GM19468 (cell line): ENCODE measurements around the gene ADAMTS2.

Source experiments
- ATAC-seq: cut with Tn5 transposase; IDR thresholded peaks from one replicate; pipeline ENCODE4 v1.9.1; 2021; ENCODE audit warnings: mild to moderate bottlenecking, moderate library complexity, moderate number of reproducible peaks; ENCODE audit not compliant: unreplicated experiment; ENCODE audit errors: extremely low read depth

The ADAMTS2 gene

DNA sequence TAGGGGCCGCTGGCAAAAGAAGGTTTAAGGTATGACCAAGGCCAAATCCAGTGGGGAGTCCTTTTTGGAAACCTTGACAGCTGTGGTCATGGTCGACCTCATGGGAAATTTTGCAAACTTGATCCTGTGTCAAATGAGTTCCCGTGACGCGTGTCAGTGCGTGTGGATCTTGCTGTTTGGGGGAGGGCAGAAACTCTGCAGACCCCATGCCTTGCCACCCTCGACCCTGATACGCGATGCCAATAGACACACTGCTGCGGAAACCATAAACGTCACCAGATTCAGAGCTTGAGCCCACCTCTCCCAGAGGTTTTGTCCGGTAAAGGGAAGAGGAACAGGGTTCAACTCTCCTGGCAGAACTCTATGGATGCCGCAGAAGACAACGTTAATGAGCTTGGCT is 104.7 kb downstream of the ADAMTS2 start:
- ATAC-seq = no peak

- no peak for ATAC-seq
Measured at GRCh38 chr5:179239256-179240135, 105.8 kb downstream of the ADAMTS2 start.

GRCh38 chr5:179238628-179238970 is 106.7 kb downstream of the ADAMTS2 start:
- ATAC-seq = no peak

- ATAC-seq = no peak
Measured at GRCh38 chr5:179237770-179238627, 107.3 kb downstream of the ADAMTS2 start.

DNA sequence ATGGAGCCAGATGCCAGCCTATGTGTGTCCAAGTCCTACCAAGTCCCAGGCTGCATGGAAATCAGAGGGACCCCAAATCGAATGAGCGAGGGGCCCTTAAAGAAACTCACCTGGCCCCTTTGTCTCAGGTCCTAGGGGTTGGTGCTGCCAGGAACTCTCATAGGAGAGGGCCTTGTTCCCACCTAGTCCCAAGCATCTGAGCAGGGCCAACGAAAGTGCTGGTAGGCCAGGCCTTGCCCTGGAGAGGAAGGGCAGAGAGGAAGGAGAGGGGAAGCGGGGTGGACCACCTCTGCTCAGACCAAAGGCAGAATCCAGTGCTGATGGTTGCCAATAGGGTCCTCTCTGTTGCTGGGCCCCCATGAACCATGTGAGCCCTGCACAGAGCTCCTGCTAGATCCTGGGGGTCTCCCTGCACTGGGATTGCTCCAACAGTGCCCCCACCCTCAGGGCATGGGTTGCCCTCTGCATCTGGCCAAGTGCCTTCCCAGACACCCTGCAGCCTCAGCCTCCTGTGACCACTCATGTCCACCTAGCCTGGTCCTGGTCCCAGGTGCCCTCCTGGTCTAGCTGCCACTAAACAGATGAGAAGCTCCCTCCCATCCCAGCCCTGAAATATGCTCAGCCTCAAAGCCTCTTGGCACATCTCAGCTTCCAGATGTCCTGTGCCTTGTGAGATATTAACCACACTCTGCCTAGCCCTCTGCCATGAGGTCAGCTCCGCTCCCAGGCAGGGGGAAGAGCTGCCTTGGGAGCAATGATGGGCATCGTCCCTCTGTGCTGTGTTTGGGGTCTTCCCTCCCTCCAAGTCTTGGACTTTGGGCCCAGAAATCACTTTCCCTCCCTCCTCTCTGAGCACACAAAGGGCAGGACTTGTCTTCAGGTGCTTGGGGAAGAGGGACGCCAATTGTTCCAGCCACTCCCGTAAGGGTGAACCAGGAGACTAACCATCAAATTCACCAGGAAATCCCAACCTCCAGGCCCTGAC is 109.6 kb downstream of the ADAMTS2 start:
- ATAC-seq = no peak

- ATAC-seq = no peak
Measured at GRCh38 chr5:179234563-179235135, 110.6 kb downstream of the ADAMTS2 start.

- ATAC-seq = no peak
Measured at GRCh38 chr5:179233909-179234562, 111.2 kb downstream of the ADAMTS2 start.

GRCh38 chr5:179232091-179232735 is 113.0 kb downstream of the ADAMTS2 start:
- no peak for ATAC-seq

GRCh38 chr5:179231309-179231708 is 114.0 kb downstream of the ADAMTS2 start:
- ATAC-seq = no peak

DNA sequence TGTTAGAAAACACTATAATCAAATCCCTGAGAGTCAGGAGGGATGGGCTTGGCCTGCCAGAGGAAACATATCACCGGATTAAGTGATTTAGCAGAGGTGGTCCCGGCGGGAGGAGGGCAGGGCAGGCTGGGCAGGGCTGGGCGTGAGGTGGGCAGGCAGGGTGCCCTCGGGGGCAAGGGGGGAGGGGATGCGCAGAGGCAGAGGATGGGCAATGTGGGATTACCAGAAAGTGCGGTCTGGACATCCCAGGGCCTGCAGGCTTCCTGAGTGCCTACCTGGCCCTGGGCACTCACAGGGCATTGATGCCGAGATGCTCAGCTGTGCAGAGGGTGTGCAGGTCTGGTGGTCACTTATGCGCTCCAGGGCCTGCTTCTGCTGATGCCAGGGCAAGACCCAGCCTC is 115.2 kb downstream of the ADAMTS2 start:
- ATAC-seq = no peak

- ATAC-seq = no peak
Measured at GRCh38 chr5:179229331-179229831, 115.9 kb downstream of the ADAMTS2 start.

GRCh38 chr5:179228341-179229121 is 116.7 kb downstream of the ADAMTS2 start:
- no peak for ATAC-seq

DNA sequence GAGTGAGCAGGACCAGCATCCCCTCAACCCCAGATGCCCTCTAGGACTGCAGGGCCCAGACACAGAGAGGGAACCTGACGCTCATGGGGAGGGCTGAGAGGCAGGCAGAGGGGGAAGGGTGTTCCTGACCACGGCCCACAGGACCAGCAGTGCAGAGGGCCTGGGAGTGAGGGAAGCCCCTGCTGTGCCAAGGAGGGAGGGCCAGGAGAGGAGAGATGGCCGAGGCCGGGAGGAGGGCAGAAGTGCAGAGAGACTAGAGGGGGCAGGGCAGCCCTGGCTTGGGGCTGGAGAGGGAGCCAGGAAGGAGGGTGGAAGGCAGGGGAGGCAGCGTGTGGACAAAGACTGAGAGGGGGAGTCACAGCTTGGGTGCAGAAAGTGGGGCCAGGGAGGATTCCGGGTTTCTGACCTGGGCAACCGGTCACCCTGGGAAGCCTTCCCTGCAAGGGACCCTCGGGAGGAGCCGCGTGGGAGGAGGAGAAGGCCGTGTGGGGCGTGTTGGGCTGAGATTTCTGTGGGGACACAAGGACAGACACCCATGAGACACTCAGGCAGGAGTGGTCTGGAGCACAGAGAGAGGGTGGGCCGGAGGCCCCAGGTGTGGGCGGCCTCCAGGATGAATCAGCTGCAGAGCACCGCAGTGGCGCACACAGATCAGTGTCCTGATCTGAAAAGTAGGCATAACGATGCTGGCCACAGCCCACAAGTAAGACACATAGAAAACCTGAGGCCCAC is 117.5 kb downstream of the ADAMTS2 start:
- ATAC-seq = no peak

DNA sequence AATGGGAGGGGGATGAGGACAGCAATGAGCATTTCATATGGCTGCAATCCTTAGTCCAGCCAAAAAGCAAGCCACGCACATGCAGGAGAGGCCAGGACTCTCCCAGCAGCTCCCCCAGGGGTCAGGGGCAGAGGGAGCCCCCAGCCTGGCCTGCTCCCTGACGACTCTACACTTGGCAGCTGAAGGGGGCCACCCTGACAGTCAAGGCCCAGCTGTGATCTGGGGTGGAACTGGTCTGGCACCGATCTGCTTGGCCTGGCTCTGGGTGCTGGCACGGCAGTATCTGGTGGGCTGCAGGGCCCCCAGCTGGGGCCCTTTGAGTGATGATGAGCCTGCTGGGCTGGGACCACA is 118.1 kb downstream of the ADAMTS2 start:
- no peak for ATAC-seq

GRCh38 chr5:179226696-179227095 is 118.6 kb downstream of the ADAMTS2 start:
- ATAC-seq = no peak

- ATAC-seq = no peak
Measured at GRCh38 chr5:179225387-179225786, 119.9 kb downstream of the ADAMTS2 start.

DNA sequence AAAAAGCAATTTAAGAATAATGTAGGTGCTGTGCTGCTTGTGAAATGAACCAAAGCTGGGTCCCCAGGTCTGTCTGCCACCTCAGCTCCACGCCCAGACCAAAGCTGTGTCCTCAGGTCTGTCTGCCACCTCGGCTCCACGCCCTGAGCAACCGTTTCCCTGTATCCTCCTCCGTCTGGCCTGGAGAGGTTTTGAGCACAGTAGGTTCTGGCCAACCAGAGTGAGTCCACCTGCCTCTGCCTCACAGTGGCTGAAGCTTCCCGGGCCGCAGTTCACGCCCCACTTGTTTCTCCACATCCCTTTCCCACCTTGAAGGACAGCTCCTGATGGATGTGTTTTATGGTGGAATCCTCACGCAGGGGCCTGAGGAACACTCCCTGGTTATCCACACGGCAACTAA is 120.5 kb downstream of the ADAMTS2 start:
- no peak for ATAC-seq
